ENCODE data around the gene MRPS16.

The MRPS16 gene

DNA sequence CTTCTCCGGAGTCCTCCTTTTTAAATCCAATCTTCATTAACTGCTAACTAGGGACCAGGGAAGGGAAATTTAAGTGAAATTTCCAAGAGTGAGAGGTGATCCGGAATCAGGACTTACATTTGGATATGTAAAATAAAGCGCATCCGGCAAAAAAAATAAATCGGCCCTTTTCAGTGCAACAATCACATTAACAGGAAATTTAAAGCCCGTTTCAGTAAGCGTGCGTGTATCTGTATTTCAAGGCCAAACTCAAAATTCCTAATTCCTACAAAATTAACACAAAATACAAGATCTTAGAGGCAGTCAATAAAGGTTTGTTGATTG lies 6.2 kb downstream of the MRPS16 start:
- in situ Hi-C loops (cut with MboI; ENCODE audit: low pct_unique_long_range_greater_than_20kb, low sequenced_read_pairs): no loop called here
- DNase-seq: no peak

DNA sequence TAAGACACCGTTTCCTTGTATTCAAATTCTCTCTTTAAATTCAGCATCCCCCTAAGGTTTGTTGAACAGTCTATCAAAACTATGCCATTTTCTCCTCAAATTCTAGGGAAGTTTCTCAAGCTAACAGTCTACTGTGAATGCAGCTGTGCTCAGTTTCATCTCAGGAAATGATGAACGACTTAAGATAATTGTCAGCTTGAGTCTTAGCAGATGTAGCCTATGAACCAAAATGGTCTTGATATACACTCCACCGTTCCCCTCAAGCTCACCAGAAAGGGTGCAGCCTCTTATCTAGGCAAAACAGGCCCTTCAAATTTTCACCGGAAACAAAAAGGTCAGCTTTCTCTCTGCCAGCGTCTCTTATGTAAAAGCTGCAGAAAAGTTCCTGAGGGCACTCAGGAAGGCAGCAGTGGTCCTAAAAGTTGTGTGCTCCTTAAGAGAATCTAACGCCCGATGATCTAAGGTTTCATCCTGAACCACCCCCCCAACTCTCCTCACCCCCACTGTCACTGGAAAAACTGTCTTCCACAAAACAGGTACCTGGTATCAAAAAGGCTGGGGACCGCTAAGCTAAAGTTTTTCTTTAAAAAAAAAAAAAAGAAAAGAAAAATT lies 7.5 kb downstream of the MRPS16 start:
- in situ Hi-C loops (cut with MboI; ENCODE audit: low pct_unique_long_range_greater_than_20kb, low sequenced_read_pairs): no loop called here
- DNase-seq: peak; percentile 86

DNA sequence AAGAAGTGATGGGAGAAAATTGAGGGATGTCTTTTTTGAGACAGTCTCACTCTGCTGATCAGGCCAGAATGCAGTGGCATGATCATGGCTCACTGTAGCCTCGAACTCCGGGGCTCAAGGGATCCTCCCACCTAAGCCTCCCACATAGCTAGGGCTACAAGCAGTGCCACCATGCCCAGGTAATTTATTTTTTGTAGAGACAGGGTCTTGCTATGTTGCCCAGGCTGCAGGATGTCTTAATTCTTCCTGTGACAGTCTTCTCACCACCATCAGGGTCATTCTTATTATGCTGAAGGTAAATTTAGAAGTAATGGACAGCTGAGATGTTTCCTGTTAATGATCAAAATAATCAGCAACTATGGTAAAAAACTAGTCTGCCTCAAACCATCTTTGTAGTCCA lies 12.5 kb downstream of the MRPS16 start:
- no peak for DNase-seq
- in situ Hi-C loops (cut with MboI; ENCODE audit: low pct_unique_long_range_greater_than_20kb, low sequenced_read_pairs): no loop called here

DNA sequence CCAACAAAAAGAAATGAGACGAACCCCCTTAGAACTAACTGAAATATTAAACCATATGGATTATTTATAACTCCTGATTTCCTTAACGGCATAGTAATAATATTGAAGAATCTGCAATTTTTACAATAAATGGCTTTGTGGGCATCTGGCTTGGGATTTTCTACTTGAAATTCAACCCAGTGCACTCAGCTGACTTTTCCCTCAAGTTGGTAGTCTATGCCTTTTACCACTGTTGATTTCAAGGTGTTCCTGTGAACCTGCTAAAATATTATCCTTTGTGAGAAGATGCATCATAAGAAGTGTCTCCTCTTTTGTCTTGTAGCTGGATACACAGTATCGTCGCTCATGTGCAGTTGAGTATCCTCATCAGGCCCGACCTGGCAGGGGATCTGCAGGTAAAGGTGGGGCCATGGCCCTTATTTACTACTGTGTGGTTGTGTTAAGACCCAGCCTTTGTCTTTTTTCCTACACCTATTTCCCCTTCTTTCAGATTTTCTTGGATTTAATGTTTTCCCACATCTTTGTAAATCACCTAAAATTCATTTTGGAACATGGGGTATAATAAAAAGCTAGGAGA lies 13.4 kb downstream of the MRPS16 start:
- in situ Hi-C loops (cut with MboI; ENCODE audit: low pct_unique_long_range_greater_than_20kb, low sequenced_read_pairs): no loop called here
- DNase-seq: no peak

DNA sequence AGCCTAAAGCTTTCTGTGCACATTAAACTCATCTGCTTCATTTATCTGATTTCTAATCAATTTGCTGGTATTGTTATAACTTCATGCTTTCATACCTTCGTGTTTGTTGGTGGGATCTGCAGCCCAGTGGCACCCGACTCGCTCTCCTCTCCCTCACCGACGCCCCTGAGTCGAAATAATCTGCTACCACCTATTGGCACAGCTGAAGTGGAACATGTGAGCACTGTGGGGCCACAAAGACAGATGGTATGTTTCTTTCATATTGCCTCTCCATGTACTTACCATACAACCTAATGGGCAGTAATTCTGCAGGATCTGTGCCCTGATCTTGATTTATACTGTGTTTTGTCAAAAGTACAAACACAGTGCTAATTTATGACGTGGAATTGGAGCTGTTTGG lies 17.7 kb downstream of the MRPS16 start:
- DNase-seq: no peak
- in situ Hi-C loops (cut with MboI; ENCODE audit: low pct_unique_long_range_greater_than_20kb, low sequenced_read_pairs): no loop called here

DNA sequence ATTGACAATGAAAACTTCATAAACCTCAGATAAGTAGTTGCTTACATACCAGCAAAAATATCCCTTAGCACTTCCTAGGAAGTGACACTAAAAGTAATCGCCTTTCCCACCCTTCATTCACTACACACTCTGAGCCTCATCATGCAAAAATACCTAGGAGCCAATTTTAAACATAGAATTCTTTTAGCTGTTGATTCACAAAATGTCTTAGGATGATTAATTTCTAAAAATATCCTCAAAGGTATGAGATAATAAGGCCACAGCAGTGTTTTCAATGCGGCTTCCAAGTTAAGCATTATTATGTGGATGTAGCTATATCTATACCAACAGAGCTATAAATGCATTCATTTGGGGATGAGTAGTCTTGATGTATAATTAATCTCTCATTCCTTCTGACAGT lies 18.6 kb downstream of the MRPS16 start:
- in situ Hi-C loops (cut with MboI; ENCODE audit: low pct_unique_long_range_greater_than_20kb, low sequenced_read_pairs): no loop called here
- DNase-seq: no peak

DNA sequence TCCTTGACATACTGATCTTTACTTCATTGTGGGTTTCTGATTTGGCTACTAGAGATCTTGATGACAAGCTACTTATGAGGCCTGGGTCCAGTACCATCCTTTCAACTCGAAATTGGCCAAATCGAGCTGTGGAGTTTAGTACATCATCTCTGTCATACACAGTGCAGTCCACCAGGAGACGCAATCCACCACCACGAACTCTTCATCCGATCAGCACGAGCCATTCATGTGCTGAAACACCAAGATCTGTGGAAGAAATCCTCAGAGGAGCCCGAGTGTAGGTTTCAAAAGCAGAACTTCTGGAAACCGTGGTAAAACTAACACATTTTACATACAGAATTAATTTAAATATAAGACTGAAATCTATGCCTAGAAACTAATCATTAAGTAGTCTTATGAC lies 19.6 kb downstream of the MRPS16 start:
- peak; percentile 67 for DNase-seq
- in situ Hi-C loops (cut with MboI; ENCODE audit: low pct_unique_long_range_greater_than_20kb, low sequenced_read_pairs): no loop called here

DNA sequence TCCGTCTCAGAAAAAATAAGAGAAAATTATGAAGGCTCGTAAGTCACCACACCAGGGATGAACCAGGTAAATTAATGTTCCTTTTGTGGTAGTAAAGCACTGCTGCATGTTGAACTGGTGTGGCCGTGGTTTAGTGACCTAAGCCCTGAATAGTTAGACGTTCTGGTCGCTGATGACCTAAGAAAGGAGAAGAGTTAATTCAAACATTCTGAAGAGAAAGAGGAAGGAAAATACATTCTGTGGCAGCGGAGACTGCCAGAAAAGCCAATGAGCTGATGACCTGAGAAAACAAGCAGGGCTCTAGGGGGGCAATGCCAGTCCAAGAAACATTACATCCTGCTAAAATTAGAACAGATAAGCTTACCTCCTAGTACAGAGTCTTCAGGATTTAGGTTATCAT lies 22.9 kb downstream of the MRPS16 start:
- in situ Hi-C loops (cut with MboI; ENCODE audit: low pct_unique_long_range_greater_than_20kb, low sequenced_read_pairs): no loop called here
- DNase-seq: peak; percentile 60

DNA sequence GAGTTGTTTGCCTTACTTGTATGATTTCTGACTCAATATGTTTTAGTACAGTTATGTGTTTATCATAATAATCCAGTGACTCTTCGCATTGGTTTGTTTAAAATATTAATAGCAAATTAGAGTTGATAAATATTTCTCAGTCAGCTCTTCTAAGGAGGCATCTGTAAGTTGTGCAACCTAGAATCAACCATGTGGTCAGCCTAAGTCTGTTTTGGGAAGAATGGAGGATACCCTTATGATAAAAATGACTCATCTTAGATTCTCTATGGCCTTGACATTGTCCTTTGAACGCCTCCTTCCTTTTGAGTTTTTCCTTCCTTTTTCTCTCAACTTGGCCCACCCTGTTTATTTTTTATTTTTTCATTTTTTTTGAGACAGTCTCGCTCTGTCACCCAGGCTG lies 24.2 kb downstream of the MRPS16 start:
- DNase-seq: no peak
- in situ Hi-C loops (cut with MboI; ENCODE audit: low pct_unique_long_range_greater_than_20kb, low sequenced_read_pairs): no loop called here

DNA sequence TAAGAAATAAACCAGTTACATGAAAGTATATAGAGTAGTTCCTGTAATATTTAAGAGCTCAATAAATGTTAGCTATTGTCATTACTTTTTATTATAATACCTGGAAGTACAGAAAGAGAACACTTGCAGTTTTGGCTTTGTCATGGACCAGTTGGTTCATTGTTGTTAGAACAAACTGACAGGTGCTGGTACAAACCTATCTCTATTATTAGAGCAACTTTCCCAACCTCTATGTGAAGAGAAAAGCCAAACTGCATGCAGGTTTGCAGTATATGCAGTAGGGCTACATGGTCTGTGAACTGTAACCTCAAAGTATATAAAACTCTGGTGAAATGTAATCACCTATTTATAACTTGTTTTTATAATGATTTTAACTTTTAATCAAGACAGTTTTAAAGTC lies 25.8 kb downstream of the MRPS16 start:
- in situ Hi-C loops (cut with MboI; ENCODE audit: low pct_unique_long_range_greater_than_20kb, low sequenced_read_pairs): no loop called here
- DNase-seq: no peak

DNA sequence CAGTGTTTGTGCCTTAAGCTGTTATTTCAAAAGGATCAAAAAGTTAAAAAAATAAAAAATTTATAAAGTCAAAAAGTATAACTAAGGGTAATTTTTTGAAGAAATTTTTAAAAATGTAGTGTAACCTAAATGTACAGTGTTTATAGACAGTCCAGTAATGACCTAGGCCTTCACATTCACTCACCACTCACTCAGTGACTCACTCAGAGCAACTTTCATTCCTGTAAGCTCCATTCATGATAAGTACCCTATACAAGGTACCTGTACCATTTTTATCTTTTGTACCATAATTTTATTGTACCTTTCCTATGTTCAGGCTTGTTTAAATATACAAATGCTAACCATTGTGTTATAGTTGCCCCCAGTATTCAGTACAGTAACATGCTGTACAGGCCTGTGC lies 26.9 kb downstream of the MRPS16 start:
- no peak for DNase-seq
- in situ Hi-C loops (cut with MboI; ENCODE audit: low pct_unique_long_range_greater_than_20kb, low sequenced_read_pairs): no loop called here

DNA sequence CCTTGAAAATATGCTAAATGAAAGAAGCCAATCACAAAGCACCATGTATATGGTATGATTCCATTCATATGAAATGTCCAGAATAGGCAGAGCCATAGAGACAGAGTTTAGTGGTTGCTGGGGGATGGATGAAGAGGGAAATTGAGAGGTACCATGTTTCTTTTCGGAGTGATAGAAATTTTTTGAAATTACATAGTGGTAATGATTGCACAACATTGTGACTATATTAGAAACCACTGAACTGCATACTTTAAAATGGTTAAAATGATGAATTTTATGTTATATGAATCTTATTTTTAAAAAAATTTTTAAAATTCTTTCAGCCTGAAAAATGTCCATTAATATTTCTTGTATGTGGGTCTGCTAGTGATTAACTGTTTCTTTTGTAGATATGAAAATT lies 31.5 kb downstream of the MRPS16 start:
- in situ Hi-C loops (cut with MboI; ENCODE audit: low pct_unique_long_range_greater_than_20kb, low sequenced_read_pairs): no loop called here
- no peak for DNase-seq

DNA sequence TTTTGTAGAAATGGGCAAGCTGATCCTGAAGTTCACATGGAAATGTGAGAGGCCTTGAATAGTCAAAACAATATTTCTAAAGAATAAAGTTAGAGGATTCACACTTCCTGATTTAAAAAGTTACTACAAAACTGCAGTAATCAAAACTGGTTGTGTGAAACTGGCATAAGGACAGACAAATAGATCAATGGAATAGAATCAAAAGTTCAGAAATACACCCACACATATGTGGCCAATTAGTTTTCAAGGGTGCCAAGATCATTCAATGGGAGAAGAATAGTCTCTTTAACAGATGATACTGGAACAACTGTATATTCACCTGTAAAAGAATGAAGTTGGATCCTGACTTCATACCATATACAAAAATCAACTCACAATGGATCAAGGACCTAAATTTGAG lies 33.1 kb downstream of the MRPS16 start:
- no peak for DNase-seq
- in situ Hi-C loops (cut with MboI; ENCODE audit: low pct_unique_long_range_greater_than_20kb, low sequenced_read_pairs): no loop called here

DNA sequence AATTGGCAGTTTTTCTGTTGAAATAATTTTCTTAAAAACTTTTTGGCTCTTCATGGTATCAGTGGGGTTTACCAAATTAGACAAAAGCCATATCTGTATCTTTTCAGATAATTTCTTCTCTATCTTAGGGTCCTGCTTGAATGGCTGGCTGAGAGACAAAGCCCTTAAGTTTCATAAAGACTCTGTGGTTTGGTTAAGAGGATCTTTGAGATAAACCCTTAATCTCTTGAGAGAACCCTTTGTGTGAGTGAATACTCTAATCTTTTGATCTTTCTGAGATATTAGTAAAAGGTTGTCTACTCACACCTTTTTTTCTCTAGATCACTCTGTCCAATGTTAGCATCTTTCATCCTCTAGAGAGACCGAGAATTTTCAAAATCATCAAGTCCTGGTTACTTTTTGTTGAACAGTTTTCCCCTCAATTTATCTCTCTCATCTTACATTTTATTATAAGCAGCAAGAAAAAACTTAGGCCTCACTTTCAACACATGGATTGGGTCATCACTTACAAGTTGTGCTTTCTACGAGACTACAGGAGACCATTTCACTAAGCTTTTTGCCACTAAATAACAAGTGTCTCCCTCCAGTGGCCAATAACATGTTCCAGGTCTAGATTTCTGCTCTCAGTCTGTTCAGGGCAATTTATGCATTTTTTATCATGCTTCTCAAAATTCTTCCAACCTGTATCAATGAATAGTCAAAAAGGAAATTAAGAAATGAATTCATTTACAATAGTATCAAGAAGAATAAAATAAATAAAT lies 33.8 kb downstream of the MRPS16 start:
- peak; percentile 46 for DNase-seq
- in situ Hi-C loops (cut with MboI; ENCODE audit: low pct_unique_long_range_greater_than_20kb, low sequenced_read_pairs): no loop called here

DNA sequence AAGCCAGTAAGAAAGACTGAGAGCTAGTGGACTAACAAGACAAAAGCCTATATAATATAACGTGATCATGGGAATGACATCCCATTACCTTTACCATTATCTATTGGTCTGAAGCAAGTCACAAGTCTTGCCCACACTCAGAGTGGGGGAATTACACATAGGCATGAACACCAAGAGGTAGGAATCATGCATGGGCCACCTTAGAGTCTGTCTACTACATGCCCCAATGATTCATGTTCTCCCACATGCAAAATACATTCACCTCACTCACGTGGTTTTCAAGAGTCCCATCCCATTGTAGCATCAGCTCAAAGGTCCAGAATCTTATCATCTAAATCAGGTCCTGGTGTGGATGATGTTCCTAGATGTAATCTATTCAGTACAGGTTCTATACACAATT lies 34.8 kb downstream of the MRPS16 start:
- DNase-seq: no peak
- in situ Hi-C loops (cut with MboI; ENCODE audit: low pct_unique_long_range_greater_than_20kb, low sequenced_read_pairs): no loop called here

DNA sequence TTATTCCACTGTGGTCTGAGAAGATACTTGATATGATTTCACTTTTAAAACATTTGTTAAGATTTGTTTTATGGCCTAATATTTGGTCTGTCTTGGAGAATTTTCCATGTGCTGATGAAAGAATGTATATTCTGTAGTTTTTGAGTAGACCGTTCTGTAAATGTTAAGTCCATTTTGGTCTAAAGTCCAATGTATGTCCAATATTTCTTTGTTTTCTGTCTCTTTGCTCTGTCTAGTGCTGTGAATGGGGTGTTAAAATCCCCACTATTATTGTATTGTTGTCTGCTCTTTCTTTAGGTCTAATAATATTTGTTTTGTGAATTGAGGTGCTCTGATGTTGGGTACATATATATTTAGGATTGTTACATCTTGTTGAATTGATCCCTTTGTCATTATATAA lies 36.7 kb downstream of the MRPS16 start:
- in situ Hi-C loops (cut with MboI; ENCODE audit: low pct_unique_long_range_greater_than_20kb, low sequenced_read_pairs): no loop called here
- no peak for DNase-seq

DNA sequence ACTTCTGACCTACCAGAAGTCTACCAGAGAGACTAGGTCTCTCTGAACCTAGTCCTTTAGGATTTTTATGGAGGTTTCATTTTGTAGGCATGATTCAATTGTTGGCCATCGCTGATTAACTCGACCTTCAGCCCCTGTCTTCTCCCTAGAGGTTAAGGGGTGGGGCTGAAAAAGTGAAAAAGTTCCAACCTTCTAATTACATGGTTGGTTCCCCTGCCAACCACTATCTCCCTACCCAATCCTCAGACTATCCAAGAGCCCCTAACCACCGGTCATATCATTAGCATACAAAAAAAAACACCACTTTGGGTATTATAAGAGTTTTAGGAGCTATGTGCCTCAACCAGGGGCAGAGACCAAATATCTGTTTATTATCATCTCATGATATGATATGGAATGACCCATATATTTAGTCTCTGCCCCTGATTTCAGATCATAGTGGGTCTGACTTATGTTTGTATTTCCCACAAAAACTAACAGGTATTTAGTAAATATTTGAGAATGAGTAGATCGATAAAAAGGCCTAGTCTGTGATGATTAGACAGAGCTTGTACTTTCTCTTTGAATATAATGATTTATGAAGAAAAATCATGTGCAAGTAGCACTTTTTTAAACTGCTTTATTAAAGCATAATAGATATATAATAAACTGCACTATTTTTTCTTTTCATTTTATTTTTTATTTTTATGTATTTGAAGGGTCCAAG lies 41.2 kb downstream of the MRPS16 start:
- in situ Hi-C loops (cut with MboI; ENCODE audit: low pct_unique_long_range_greater_than_20kb, low sequenced_read_pairs): no loop called here
- DNase-seq: no peak

DNA sequence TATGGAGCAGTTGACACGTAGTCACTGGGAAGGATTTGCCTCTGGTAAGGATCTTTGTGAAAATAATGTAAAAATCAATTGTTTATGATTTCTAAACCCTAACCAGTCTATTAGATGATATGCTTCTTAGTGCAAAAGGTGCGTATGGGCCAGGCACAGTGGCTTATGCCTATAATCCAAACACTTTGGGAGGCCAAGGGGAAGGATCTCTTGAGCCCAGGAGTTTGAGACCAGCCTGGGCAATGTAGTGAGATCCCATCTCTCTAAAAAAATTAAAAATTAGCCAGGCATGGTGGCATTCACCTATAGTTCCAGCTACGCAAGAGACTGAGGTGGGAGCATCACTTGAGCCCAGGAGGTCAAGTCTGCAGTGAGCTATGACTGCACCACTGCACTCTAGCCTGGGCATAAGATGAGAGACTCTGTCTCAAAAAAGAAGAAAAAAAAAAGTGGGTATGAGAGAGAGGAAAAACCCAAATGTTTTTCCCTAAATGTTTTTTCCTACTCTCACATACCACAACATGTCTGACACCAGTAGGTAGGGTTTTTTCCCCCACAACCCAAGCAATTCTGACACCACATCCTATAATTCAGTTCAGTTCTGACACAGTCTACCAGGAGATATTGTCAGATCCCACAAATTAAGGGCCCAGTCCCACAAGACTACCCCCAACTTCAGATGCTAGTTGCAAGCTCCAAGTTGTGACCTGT lies 41.9 kb downstream of the MRPS16 start:
- DNase-seq: no peak
- in situ Hi-C loops (cut with MboI; ENCODE audit: low pct_unique_long_range_greater_than_20kb, low sequenced_read_pairs): no loop called here

DNA sequence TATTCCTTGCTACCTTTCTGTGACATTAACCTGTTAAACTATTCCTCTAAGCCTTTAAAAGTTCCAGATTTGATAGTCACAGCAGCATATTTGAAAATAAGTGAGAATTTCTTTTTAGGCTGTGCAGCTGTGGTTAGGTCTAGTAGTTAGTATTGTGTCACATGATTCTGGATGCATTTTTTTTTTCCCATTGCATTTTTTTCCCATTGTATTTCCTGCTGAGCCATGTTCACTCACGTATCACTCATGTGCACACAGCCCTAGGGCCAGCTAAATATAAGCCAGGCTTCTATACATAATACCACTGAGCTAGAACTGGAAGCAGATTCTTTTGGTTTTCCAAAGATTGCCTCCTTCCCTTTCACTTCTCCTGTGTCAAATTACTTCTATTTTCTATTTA lies 42.7 kb downstream of the MRPS16 start:
- no peak for DNase-seq
- in situ Hi-C loops (cut with MboI; ENCODE audit: low pct_unique_long_range_greater_than_20kb, low sequenced_read_pairs): no loop called here

DNA sequence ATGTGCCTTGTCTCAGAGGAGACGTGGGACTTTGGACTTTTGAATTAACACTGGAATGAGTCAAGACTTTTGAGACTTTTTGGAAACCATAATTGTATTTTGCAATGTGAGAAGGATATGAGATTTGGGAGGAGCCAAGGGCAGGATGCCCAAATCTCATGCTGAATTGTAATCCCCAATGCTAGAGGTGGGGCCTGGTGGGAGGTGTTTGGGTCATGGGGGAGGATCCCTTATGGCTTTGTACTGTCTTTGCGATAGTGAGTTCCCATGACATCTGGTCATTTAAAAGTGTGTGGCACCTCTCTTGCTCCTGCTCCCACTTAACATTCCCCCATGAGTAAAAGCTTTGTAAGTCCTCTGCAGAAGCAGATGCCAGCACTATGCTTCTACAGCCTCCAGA lies 44.6 kb downstream of the MRPS16 start:
- in situ Hi-C loops (cut with MboI; ENCODE audit: low pct_unique_long_range_greater_than_20kb, low sequenced_read_pairs): no loop called here
- no peak for DNase-seq
